GM12878 (cell line): ENCODE measurements around the gene SYNGAP1. TPM values are rescaled to one million over a fixed set of nuclear protein-coding genes. Genes with fewer than 3 reads are reported as not detected.

Source experiments
- ATAC-seq: fragments of 200-7000 bp; cut with Tn5 transposase; 3 replicates; pipeline ENCODE4 v1.9.1; 2020; ENCODE audit warnings: mild to moderate bottlenecking, moderate library complexity
- BruUV-seq: library from RNA; stranded (reverse); fragments of 400-500 nt; replicated peaks from 2 replicates; lab custom pipeline; 2021; lab: Mats Ljungman, UMichigan
- CTCF ChIA-PET: fragments of 300-600 bp; sonication (Branson Sonifier 250); formaldehyde crosslinking; extraction: SDS; loops from one replicate; lab custom pipeline; 2021; ENCODE audit warnings: inconsistent platforms; lab: Yijun Ruan, JAX
- POLR2A ChIA-PET: fragments of 350-600 bp; formaldehyde crosslinking; extraction: SDS; loops from one replicate; lab custom pipeline; 2021; ENCODE audit warnings: inconsistent platforms; lab: Charles Lee
- RAD21 ChIA-PET: fragments of 300-600 bp; sonication (Branson Sonifier 250); formaldehyde crosslinking; loops from one replicate; lab custom pipeline; 2023; ENCODE audit warnings: antibody characterized with exemption; ENCODE audit not compliant: unreplicated experiment; lab: Charles Lee
- SMC1A ChIA-PET: fragments of 300-600 bp; sonication (Branson Sonifier 250); formaldehyde crosslinking; loops from one replicate; lab custom pipeline; 2023; ENCODE audit not compliant: unreplicated experiment, uncharacterized antibody; lab: Charles Lee
- DNase-seq: peaks from one replicate; pipeline ENCODE4 v3.0.0-alpha.2; 2011; ENCODE audit warnings: low read depth, low spot score
- FAIRE-seq: peaks from 3 replicates; lab custom pipeline; 2011; peaks lifted over from hg19 to GRCh38; lab: Jason Lieb, UNC
- H2AFZ ChIP-seq: 2 replicates; pipeline ENCODE4 v1.6.0; 2011; ENCODE audit warnings: low read depth, low read length, control low read depth; ENCODE audit not compliant: control insufficient read depth
- H3K27ac ChIP-seq: 2 replicates; pipeline ENCODE4 v1.5.1; 2011; ENCODE audit warnings: control low read depth; ENCODE audit not compliant: control insufficient read depth, insufficient read depth
- H3K27me3 ChIP-seq, 2 experiments: replicated peaks in 1 of 2; 2 replicates each; pipeline versions ENCODE4 v1.6.0 to v1.6.1; 2011; ENCODE audit warnings: low read length in 1 of 2; ENCODE audit not compliant: control insufficient read depth in 2 of 2, insufficient read depth in 2 of 2
- H3K36me3 ChIP-seq, 2 experiments: 2 replicates each; pipeline ENCODE4 v1.5.1; 2011; ENCODE audit warnings: low read length in 1 of 2; ENCODE audit not compliant: control insufficient read depth in 2 of 2, insufficient read depth in 2 of 2
- H3K4me1 ChIP-seq: 2 replicates; pipeline ENCODE4 v1.6.1; 2011; ENCODE audit warnings: mild to moderate bottlenecking, low read length, moderate library complexity, mixed read lengths; ENCODE audit not compliant: control insufficient read depth, insufficient read depth
- H3K4me2 ChIP-seq: 2 replicates; pipeline ENCODE4 v1.6.0; 2011; ENCODE audit warnings: control low read depth; ENCODE audit not compliant: control insufficient read depth, insufficient read depth
- H3K4me3 ChIP-seq: fragments of 200-600 bp; sonication (generic); 2 replicates; pipeline ENCODE4 v1.5.1; 2016
- H3K79me2 ChIP-seq: 2 replicates; pipeline ENCODE4 v1.6.0; 2011; ENCODE audit warnings: low read length; ENCODE audit not compliant: control insufficient read depth, insufficient read depth
- H3K9ac ChIP-seq: 2 replicates; pipeline ENCODE4 v1.8.0; 2011; ENCODE audit warnings: low read length, control low read depth, mixed read lengths; ENCODE audit not compliant: control insufficient read depth, insufficient read depth
- H3K9me3 ChIP-seq: replicated peaks from 3 replicates; pipeline ENCODE4 v1.5.1; 2011; ENCODE audit warnings: mild to moderate bottlenecking, low read length; ENCODE audit not compliant: control insufficient read depth, insufficient read depth
- H4K20me1 ChIP-seq: 2 replicates; pipeline ENCODE4 v1.6.0; 2011; ENCODE audit not compliant: control insufficient read depth, insufficient read depth
- JUNB ChIP-seq: IDR thresholded peaks from 2 replicates; pipeline ENCODE4 v1.6.1; 2016; ENCODE audit warnings: antibody characterized with exemption, mild to moderate bottlenecking
- KAT2A ChIP-seq: conservative IDR thresholded peaks from 2 replicates; pipeline ENCODE4 v1.6.1; 2011; ENCODE audit warnings: low read depth, low read length; ENCODE audit not compliant: control insufficient read depth
- MTA3 ChIP-seq: IDR thresholded peaks from 2 replicates; pipeline ENCODE4 v1.6.1; 2012; ENCODE audit warnings: low read length, inconsistent platforms, borderline replicate concordance
- MXI1 ChIP-seq: fragments of 150-350 bp; IDR thresholded peaks from 2 replicates; pipeline ENCODE4 v1.6.1; 2011; ENCODE audit warnings: low read depth, mild to moderate bottlenecking, inconsistent platforms, low read length, improper control_type of control experiment
- NR2F1 ChIP-seq: fragments of 450-650 bp; conservative IDR thresholded peaks from 2 replicates; pipeline ENCODE4 v1.6.1; 2017; ENCODE audit warnings: mild to moderate bottlenecking
- RAD51 ChIP-seq: fragments of 450-650 bp; IDR thresholded peaks from 2 replicates; pipeline ENCODE4 v1.6.1; 2016; ENCODE audit warnings: moderate library complexity, mild to moderate bottlenecking, inconsistent platforms
- RELA ChIP-seq: fragments of 450-650 bp; IDR thresholded peaks from 2 replicates; pipeline ENCODE4 v1.8.0; 2014; ENCODE audit warnings: borderline replicate concordance; ENCODE audit not compliant: partially characterized antibody
- SP1 ChIP-seq: IDR thresholded peaks from one replicate; pipeline ENCODE4 v1.6.1; 2011; ENCODE audit warnings: low read depth, low read length
- STAT1 ChIP-seq: fragments of 450-650 bp; conservative IDR thresholded peaks from 2 replicates; pipeline ENCODE4 v1.6.1; 2014; ENCODE audit warnings: antibody characterized with exemption, mild to moderate bottlenecking
- TCF12 ChIP-seq: IDR thresholded peaks from 2 replicates; pipeline ENCODE4 v1.6.1; 2011; ENCODE audit warnings: low read depth, mild to moderate bottlenecking, low read length
- YBX1 ChIP-seq: fragments of 450-650 bp; IDR thresholded peaks from 2 replicates; pipeline ENCODE4 v1.6.1; 2016; ENCODE audit warnings: antibody characterized with exemption
- ZNF24 ChIP-seq: fragments of 450-650 bp; IDR thresholded peaks from 2 replicates; pipeline ENCODE4 v1.6.1; 2017; ENCODE audit warnings: antibody characterized with exemption, mild to moderate bottlenecking
- ZNF274 ChIP-seq: IDR thresholded peaks from one replicate; pipeline ENCODE4 v1.8.0; 2011; ENCODE audit not compliant: insufficient read length, insufficient read depth
- WGBS: methylation state at CpG from one replicate; pipeline ENCODE4 v1.1.6; 2016; ENCODE audit warnings: low lambda C conversion rate; ENCODE audit not compliant: insufficient replicate concordance, insufficient coverage; ENCODE audit errors: missing lambda C conversion rate; 5-methylcytosine and 5-hydroxymethylcytosine counted together
- in situ Hi-C: fragments of 300-500 bp; cut with MboI; formaldehyde crosslinking; loops from 9 replicates; pipeline ENCODE4 v1.14.3; 2018; ENCODE audit warnings: mixed read lengths
- intact Hi-C: fragments of 100-400 bp; cut with micrococcal nuclease; formaldehyde crosslinking; loops from one replicate; pipeline ENCODE4 v1.14.2; 2022; ENCODE audit not compliant: unreplicated experiment
- polyA plus RNA-seq, 11 experiments: library from polyadenylated mRNA; depleted of rRNA in 4 of 11; unstranded in 6 of 11; stranded (reverse) in 5 of 11; fragments of >200 nt; fragmentation: Nextera tagmentation in 4 of 11; fragmentation: Illumina TruSeq in 1 of 11; extraction: Ambion mirVana in 4 of 11; extraction: Trizol in 1 of 11; gene quantifications; 1 replicate in 1 of 11; 2 replicates in 10 of 11; pipeline versions ENCODE4 v1.2.1 to v1.2.3, GENCODE V29; 2011 to 2016; ENCODE audit warnings: inconsistent platforms in 2 of 11, missing spikeins in 2 of 11, low read depth in 1 of 11
- total RNA-seq, 4 experiments: library from RNA; depleted of rRNA in 3 of 4; stranded (reverse); fragments of >200 nt in 3 of 4; fragmentation: Illumina TruSeq in 1 of 4; extraction: Trizol in 1 of 4; gene quantifications; 2 replicates each; pipeline versions ENCODE4 v1.2.1 to v1.2.3, GENCODE V29; 2013 to 2021
- TF ChIP-seq, protein P1 (sequence below): IDR thresholded peaks from 2 replicates; pipeline ENCODE4 v1.6.1; 2012; ENCODE audit warnings: low read depth, low read length, improper control_type of control experiment

SYNGAP1 gene
- total and polyA plus RNA-seq, 10 of the 15 experiments (the other 5 are each of a cell fraction or from before 2014, with no cell fraction given): 0.05 to 9.2 (median 1.2) TPM

GRCh38 chr6:33497157-33497556 is 77.3 kb downstream of the SYNGAP1 start (continued):
- TF ChIP-seq SP1: no peak
- no peak for TF ChIP-seq YBX1
- TF ChIP-seq ZNF274: no peak
- TF ChIP-seq MTA3: no peak
- TF ChIP-seq ZNF24: no peak
- TF ChIP-seq STAT1: no peak
- TF ChIP-seq, protein P1, sequence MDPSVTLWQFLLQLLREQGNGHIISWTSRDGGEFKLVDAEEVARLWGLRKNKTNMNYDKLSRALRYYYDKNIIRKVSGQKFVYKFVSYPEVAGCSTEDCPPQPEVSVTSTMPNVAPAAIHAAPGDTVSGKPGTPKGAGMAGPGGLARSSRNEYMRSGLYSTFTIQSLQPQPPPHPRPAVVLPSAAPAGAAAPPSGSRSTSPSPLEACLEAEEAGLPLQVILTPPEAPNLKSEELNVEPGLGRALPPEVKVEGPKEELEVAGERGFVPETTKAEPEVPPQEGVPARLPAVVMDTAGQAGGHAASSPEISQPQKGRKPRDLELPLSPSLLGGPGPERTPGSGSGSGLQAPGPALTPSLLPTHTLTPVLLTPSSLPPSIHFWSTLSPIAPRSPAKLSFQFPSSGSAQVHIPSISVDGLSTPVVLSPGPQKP: no peak
- TF ChIP-seq JUNB: no peak

GRCh38 chr6:33502486-33502885 is 82.6 kb downstream of the SYNGAP1 start:
- in situ Hi-C loops: no loop called here
- ATAC-seq: no peak
- Histone ChIP-seq H3K9me3 (no peaks in the 10 kb centered on the region; the same call in 2 of the 3 replicates), H3K9ac (no peak overlapping the region), H3K27me3 (no peaks in the 10 kb centered on the region), H4K20me1 (no peaks in the 10 kb centered on the region), H3K27ac (no peak overlapping the region), H3K36me3 (no peaks in the 10 kb centered on the region), H3K4me1 (0 out of 2 replicates have a peak, but pooled peaks cover 3% of the 10 kb centered on the region), H3K79me2 (no peaks in the 10 kb centered on the region), H3K4me2 (no peak overlapping the region), H2AFZ (no peak overlapping the region), H3K4me3 (no peak overlapping the region)
- POLR2A ChIA-PET: interaction anchor here (0.6 to 1.0 kb wide), 2 partner anchors 113 to 252 kb away, joined by 3 to 5 read pairs; no protein-coding TSS in a partner anchor
- SMC1A ChIA-PET: no interaction called here
- TF ChIP-seq KAT2A: no peak
- TF ChIP-seq, protein P1: no peak
- no peak for TF ChIP-seq RELA
- TF ChIP-seq NR2F1: no peak
- no peak for TF ChIP-seq TCF12
- TF ChIP-seq MXI1: no peak
- no peak for TF ChIP-seq JUNB
- no peak for TF ChIP-seq MTA3
- no peak for TF ChIP-seq RAD51
- WGBS: 75% methylated on average over 23 of the region's 23 CpGs
- no peak for FAIRE-seq
- BruUV-seq: no TSS peak
- RAD21 ChIA-PET: no interaction called here
- CTCF ChIA-PET: interaction anchor here (0.6 kb wide), 1 partner anchor 1772 kb away, joined by 3 read pairs; no protein-coding TSS in a partner anchor
- intact Hi-C loops: no loop called here
- no peak for DNase-seq
